GM20000 (cell line): Measurements from ENCODE around the gene TMPRSS2.

Experiments used
- DNase-seq: peaks from one replicate; pipeline ENCODE4 v3.0.0; 2012; ENCODE audit warnings: low spot score
- CTCF ChIP-seq: IDR thresholded peaks from 2 replicates; pipeline ENCODE4 v1.5.1; 2012; ENCODE audit warnings: mild to moderate bottlenecking, control low read depth; ENCODE audit errors: extremely low read depth, missing control alignments

Gene TMPRSS2

GRCh38 chr21:41446586-41446985, 61.4 kb downstream of the TMPRSS2 start:
- TF ChIP-seq CTCF: no peak
- DNase-seq: no peak

- no peak for DNase-seq
- no peak for TF ChIP-seq CTCF
These were observed 62.5 kb downstream of the TMPRSS2 start for GRCh38 chr21:41445465-41445862.

- no peak for TF ChIP-seq CTCF
- DNase-seq: no peak
These were observed 63.1 kb downstream of the TMPRSS2 start for GRCh38 chr21:41444703-41445464.

- no peak for DNase-seq
- no peak for TF ChIP-seq CTCF
These were observed 64.4 kb downstream of the TMPRSS2 start for GRCh38 chr21:41443562-41443961.

GRCh38 chr21:41442481-41443186, 65.3 kb downstream of the TMPRSS2 start:
- TF ChIP-seq CTCF: no peak
- no peak for DNase-seq

GRCh38 chr21:41441546-41441945, 66.4 kb downstream of the TMPRSS2 start:
- TF ChIP-seq CTCF: no peak

GRCh38 chr21:41439248-41439647, 68.7 kb downstream of the TMPRSS2 start:
- no peak for DNase-seq
- no peak for TF ChIP-seq CTCF

More at GRCh38 chr21:41441546-41441945, 66.4 kb downstream of the TMPRSS2 start:
- no peak for DNase-seq
